Activated T-helper 9 cell treated with anti-CD3 and anti-CD28 coated beads, Interleukin-2, amount 50 U/mL, for 16 hours (primary cell): ENCODE data around the gene SYNCRIP.
"Not testable (repeated sequence)": the region's sequence is repeated elsewhere in the genome, so short reads cannot be mapped to it uniquely, and the experiment has no call there.

Source experiments
- DNase-seq: peaks from one replicate; pipeline ENCODE4 v3.0.0-alpha.2; 2020; ENCODE audit warnings: low read depth

Gene SYNCRIP

DNA sequence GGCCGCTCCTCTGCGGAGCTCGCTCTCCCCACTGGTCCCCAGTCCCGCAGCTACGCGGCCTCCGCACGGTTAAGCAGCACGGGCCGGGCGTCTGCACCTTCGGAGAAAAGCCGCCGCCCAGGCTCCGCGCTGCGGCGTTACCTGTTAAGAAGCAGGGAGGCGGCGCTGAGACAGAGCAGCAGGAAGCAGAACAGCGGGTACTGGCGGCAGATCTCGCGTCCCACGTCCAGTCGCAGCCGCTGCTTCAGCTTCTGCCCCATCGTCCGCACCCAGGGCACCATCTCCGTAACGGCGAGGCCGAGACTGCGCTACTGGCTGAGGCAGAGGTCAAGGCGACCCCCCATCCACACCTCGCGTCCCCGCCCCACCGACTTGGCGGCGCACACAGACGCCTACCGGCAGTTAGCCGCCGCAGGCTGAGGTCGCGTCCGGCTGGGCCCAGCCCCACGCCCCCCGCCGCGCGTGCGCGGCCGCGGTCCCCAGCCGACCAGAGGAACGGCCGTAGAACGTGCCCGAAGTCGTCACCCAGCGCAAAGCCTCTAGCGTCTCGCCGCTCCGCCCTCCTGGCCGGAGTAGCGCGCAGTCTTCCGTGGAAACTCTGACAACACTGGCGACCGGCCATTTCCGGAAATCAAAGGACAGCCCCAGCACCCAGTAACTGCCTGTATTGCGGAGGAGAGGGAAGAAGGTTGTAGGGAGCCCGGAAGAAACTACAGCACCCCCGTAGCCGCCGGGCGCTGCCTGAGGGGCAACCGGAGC lies 49.1 kb downstream of the SYNCRIP start, which contains the start of gene SNX14:
SNX14 (minus strand) TSS at position 421 of the 759 bp plus-strand sequence; CDS start at position 281, 140 bp downstream.
- peak; percentile 62 for DNase-seq

DNA sequence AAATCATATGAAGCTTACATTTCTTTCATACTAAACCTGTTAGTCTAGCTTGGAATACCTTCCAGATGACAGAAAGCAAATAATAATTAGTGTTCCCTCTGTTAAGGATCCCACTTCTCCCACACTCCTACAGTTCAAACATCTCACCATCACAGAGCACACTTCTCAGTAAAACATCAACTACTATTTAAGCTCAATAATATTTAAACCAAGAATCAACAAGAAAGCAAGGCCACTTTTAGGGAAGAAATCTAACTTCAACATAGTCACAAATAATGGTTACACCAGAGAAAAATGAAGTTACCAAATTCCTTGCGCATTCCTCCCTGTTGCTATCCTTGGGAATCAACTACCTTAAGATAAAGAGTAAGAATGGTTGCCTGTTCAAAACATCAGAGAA lies 50.7 kb downstream of the SYNCRIP start:
- DNase-seq = no peak

DNA sequence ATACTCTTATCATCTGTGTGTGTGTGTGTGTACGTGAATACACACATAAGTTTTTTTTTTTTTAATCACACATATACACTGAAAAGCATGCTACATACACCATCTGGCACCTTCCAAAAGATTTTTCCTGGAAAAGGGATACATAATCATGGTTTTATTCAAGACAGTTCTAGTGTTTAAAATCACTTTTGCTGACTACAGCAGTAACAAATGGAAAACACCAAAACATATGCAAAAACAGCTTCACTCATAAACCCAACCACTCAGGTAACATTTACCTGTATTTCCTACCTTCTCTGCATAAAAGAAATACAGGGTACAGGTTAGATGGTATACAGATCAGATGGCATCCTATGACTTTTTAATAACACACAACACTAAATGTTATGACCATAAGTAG lies 51.5 kb downstream of the SYNCRIP start:
- no peak for DNase-seq

DNA sequence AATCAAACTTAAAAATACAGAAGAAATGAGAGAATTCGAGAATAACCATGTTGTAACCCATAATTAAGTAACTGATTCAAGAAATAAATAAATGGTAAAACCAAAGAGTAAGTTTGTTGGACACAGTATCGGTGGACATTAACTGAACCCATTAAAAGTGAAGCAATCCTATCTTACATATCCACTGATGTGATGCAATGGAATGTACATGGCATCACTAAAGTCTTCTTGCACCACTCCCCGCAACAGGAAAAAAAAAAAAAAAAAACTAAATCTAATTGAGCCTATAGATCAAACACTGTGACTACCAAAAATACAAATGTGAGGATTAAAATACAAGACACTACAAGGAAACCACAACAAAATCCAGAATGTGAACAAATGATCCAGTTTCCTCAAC lies 56.9 kb downstream of the SYNCRIP start:
- DNase-seq = no peak

DNA sequence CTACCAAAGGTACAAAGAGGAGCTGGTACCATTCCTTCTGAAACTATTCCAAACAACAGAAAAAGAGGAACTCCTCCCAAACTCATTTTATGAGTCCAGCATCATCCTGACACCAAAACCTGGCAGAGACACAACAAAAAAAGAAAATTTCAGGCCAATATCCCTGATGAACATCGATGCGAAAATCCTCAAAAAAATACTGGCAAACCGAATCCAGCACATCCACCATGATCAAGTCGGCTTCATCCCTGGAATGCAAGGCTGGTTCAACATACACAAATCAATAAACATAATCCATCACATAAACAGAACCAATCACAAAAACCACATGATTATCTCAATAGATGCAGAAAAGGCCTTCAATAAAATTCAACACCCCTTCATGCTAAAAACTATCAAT lies 59.9 kb downstream of the SYNCRIP start:
- not testable (repeated sequence) for DNase-seq

DNA sequence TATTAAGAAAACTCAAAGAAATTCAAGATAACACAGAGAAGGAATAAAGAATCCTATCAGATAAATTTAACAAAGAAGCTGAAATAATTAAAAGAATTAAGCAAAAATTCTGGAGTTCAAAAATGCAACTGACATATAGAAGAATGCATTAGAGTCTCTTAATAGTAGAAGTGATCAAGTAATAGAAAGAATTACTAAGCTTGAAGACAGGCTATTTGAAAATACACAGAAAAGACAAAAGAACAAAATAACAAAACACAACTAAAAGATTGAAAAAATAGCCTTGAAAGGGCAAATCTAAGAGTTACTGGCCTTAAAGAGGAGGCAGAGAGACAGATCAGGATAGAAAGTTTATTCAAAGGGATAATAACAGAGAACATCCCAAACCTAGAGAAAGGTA lies 61.1 kb downstream of the SYNCRIP start:
- no peak for DNase-seq

DNA sequence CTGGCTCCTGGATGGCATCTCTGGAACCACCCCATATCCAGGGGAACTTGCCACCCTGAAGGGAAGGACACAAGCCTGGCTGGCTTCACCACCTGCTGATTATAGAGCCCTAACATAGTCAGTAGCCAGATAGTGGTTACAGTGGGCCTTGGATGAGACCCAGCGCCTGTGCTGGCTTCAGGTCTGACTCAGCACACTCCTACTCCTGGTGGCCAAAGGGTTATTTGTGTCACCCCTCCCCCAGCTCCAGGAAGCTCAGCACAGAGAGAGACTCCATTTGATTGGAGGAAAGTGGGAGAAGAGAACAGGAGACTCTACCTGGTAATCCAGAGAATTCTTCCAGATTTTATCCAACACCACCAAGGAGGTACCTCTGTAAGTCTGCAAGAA lies 61.8 kb downstream of the SYNCRIP start:
- no peak for DNase-seq

DNA sequence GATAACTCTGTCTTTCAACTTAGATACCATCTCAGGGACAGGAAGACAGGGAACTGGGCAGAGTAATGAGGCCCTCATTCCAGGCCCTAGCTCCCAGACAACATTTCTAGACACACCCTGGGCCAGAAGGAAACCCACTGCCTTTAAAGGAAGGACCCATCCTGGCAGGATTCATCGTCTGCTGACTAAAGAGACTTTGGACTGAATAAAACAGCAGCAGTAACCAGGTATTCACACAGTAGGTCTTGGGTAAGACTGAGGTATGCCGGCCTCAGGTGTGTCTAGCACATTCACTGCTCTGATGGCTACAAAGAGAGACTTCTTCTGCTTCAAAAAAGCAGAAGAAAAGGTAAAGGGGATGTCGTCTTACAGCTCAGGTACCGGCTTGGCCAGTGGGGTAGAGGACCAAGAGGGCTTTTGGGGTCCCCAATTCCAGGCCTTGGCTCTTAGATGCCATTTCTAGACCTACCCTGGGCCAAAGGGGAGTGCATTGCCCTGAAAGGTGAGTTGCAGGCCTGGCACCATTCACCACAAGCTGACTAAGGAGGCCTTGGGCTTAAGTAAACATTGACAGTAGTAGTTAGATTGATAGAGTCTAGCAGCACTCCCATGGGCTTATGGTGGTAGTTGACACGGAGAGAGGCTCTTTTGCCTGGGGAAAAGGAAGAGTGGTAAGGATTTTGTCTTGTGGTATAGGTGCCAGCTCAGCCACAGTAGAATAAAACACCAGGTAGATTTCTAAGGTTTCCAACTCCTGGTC lies 62.4 kb downstream of the SYNCRIP start:
- no peak for DNase-seq

DNA sequence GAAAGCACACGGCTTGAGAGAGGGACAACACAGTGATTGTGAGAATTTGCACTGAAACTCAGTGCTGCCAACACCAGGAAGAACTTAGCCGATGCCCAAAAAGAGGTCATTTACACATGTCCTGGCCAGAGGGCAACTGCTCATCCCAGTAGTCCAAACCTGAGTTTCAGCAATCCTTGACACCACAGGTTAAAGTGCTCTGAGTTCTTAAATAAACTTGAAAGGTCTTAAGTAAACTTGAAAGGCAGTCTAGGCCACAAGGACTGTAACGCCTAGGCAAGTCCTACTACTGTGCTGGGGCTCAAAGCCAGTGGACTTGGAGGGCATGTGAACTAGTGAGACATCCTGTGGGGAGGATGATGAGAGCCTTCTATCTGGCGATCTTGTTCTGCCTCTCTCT lies 63.1 kb downstream of the SYNCRIP start:
- DNase-seq = no peak

DNA sequence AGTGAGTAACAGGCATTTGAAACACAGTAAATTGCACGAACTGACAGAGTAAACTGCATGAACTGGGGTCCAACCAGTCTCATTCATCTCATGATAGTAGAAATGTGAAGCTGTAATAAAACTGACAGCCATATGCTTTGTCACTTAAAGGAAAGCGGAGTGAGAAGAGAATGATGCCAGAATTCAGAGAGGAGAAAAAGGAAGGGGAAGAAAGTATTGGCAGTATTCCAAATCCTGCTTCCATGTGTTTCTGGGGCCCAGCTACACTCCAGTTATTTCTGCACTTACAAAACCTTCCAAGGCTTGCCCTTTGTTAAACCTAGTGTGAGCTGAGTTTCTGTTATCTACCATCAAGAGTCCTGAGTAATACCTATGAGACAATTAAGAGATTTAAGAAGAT lies 66.2 kb downstream of the SYNCRIP start:
- DNase-seq = no peak

DNA sequence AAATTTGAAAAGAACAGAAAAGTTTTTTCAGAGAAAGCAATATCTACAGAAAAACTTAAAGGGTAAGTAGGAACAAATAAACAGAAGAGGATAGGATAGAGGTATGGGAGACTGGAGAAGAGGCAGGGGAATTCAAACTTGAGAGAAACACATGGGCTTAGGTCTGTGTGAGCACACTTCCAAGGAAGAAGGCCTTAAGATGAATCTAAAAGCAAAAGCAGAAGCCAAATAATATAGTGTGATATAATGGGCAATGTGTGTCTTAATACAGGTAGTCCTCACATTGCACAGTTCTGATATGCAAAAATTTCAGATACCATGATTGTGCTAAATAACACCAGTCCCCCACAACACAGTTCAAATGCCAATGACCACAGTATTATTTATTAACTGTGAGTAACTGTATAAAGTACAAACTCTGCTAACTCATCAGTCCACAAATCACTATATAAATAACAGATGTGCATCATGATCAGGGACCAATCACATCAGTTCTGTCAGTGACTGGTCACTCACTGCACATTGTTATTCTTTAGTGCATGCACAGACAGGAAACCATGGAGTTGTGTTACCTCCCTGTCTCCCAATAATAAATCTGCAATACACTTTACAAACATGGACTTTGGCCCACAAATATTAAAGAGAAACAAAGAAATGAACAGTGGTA lies 67.6 kb downstream of the SYNCRIP start:
- DNase-seq = no peak

DNA sequence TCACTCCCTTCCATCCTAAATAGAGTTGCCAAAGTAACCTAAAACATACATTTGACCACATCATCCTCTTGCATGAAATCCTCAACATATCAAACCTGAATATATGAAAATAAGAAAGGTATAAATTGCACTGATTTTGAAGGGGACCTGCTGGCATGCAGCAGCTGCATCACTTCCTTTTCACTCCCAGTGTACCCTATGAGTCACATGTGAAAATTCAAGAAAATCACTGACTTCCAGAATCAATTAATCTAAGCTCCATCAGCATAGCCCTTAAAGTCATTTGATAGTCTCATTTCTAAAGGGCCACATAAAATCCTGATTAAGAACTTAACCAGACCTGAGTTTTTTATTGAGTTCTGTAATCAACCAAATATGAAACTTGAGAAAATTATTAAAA lies 73.4 kb downstream of the SYNCRIP start:
- no peak for DNase-seq

DNA sequence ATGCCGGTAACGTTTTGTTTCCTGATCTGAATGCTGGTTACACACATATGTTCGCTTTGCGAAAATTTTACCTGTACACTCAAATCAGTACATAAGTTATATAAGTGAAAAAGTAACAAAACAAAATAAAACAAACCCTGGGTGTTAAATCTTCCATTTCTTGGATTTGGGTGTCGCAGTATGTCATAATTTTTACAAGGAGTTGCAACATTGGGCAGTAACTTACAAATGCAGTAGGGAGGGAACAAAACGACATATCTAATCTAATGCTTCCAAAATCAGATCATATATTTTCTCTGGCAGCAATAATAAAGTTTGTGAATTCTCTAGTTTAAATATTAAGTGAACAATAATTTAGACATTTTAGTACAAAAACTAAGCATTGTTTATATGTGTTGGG lies 74.3 kb downstream of the SYNCRIP start:
- no peak for DNase-seq

DNA sequence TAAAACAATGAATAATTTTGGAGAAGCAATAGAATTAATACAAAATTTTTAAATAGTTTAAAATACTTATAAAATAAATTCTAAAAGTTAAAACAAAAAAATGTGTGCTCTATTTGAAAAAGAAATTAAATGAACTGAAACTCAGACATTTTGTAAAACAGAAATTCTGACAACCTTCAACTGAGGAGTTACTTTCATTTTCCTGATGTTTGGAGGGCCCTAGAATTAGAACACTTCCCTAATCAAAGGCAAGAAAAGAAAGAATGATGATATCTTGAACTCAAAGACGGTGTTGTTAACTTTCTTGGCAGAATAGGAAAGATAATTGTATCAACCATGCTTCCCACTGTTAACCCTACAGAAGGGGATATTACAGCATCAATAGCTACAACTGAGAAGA lies 77.0 kb downstream of the SYNCRIP start:
- no peak for DNase-seq

DNA sequence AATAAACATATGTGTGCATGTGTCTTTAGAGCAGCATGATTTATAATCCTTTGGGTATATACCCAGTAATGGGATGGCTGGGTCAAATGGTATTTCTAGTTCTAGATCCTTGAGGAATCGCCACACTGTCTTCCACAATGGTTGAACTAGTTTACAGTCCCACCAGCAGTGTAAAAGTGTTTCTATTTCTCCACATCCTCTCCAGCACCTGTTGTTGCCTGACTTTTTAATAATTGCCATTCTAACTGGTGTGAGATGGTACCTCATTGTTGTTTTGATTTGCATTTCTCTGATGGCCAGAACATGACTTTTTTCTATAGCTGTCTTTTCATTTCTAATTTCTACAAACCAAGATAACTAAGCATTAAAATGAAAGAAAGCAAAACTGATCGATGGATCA lies 78.5 kb downstream of the SYNCRIP start:
- DNase-seq = not testable (repeated sequence)
